Ovary (tissue), 9 donors: ENCODE data around the gene TSN. TPM values are rescaled to one million over a fixed set of nuclear protein-coding genes. Genes with fewer than 3 reads are reported as not detected.

Experiments
- DNase-seq, 5 donors: peaks; one replicate each; pipeline ENCODE4 v3.0.0-alpha.2; 2019 to 2020
- H3K27ac ChIP-seq, 2 donors: fragments of 200-600 bp; one replicate each; pipeline versions ENCODE4 v1.5.1 to v1.8.0; 2019 to 2022
- H3K27me3 ChIP-seq: fragments of 200-600 bp; one replicate; pipeline ENCODE4 v1.8.0; 2022
- H3K36me3 ChIP-seq: fragments of 200-600 bp; sonication (generic); one replicate; pipeline ENCODE4 v1.5.1; 2019
- H3K4me1 ChIP-seq: one replicate; pipeline ENCODE4 v1.8.1; 2013; ENCODE audit warnings: mild to moderate bottlenecking, moderate library complexity; ENCODE audit not compliant: insufficient read depth
- H3K4me3 ChIP-seq: fragments of 200-600 bp; sonication (generic); one replicate; pipeline ENCODE4 v1.5.1; 2017
- H3K9me3 ChIP-seq, 2 donors: fragments of 200-600 bp in 1 of 2; sonication (generic) in 1 of 2; one replicate each; pipeline versions ENCODE4 v1.5.1 to v1.8.1; 2013 to 2019; ENCODE audit warnings: mild to moderate bottlenecking in 1 of 2, moderate library complexity in 1 of 2
- CTCF ChIP-seq, 3 donors: fragments of 450-650 bp in 2 of 3; fragments of 200-600 bp in 1 of 3; IDR thresholded peaks; one replicate each; pipeline versions ENCODE4 v1.5.1 to v1.8.0; 2016 to 2022; ENCODE audit warnings: antibody characterized with exemption in 3 of 3, mild to moderate bottlenecking in 1 of 3
- EP300 ChIP-seq: sonication (generic); formaldehyde crosslinking; IDR thresholded peaks from one replicate; pipeline ENCODE4 v1.6.1; 2017; ENCODE audit warnings: antibody characterized with exemption
- POLR2A ChIP-seq: fragments of 450-650 bp; IDR thresholded peaks from one replicate; pipeline ENCODE4 v1.6.1; 2017; ENCODE audit warnings: antibody characterized with exemption, mild to moderate bottlenecking, moderate library complexity
- WGBS, 3 donors: extraction: QIAGEN DNeasy Blood & Tissue Kit in 1 of 3; methylation state at CpG; one replicate each; pipeline versions ENCODE4 v1.1.5 to v1.1.7; 2013 to 2017; 5-methylcytosine and 5-hydroxymethylcytosine counted together
- intact Hi-C, 4 donors: fragments of 100-400 bp; cut with DNase I; formaldehyde crosslinking; loops; one replicate each; pipeline versions ENCODE4 v1.11.0 to v1.15.1; 2022 to 2023
- polyA plus RNA-seq, 2 donors: library from polyadenylated mRNA; stranded (reverse); fragments of 200-250 nt in 1 of 2; fragments of 350-450 nt in 1 of 2; fragmentation: Illumina TruSeq in 1 of 2; extraction: RNeasy Lipid Tissue Mini Kit (QIAGEN cat#74804) in 1 of 2; gene quantifications; one replicate each; pipeline ENCODE4 v1.2.3, GENCODE V29; 2013 to 2014
- total RNA-seq, 7 donors: library from RNA; depleted of rRNA in 2 of 7; stranded (reverse); fragments of >200 nt in 2 of 7; fragmentation: NEBNext Ultra II Directional in 3 of 7; extraction: Animal tissue kit (Norgen Biotek cat#: 25700) in 3 of 7; gene quantifications; one replicate each; pipeline versions ENCODE4 v1.1.0 to v1.2.4, GENCODE V29; 2016 to 2023
- donor health status: DM: no; HTN: no; CAD: no; lungs with moderate emphysema.
- donor health status: DM: no; HTN: no; CAD: no.
- donor health status: Bipolar disorder and iron deficiency.
- donor health status: DM: yes; HTN: yes; CAD: no.
- donor health status: DM: no; HTN: no; CAD: no.
- donor health status: DM: yes; HTN: yes; CAD: no.

TSN gene
- total and polyA plus RNA-seq, 9 donors: 28.5 to 64.1 (median 51.8) TPM

DNA sequence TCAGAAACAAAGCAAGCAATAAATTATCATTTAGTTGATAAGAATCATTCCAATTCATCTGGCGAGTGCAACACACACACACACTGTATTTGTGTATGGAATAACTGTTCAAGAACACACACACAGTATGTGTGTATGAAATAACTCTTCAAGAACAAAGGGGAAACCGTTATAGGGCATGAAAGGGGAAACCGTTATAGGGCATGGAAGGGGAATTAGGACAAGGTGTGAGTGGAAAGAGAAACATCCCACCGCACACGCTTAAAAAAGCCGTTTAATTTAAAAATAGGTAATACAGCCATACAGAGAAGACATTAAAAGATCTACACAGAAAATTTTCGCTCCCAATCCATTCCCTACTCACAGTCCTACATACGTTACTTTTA is 607 bp upstream of the TSN start:
- no peak overlapping the region for H3K27ac ChIP-seq
- H3K27me3 ChIP-seq: no peaks in the 10 kb centered on the region

GRCh38 chr2:121764681-121765228 is 9.3 kb downstream of the TSN start:
- intact Hi-C loops: no loop called here
- no peaks in the 10 kb centered on the region for H3K36me3 ChIP-seq
- WGBS, 3 donors: 90 to 94% (median 92%) methylated on average over 10 of the region's 10 CpGs

More for the DNA sequence above, 607 bp upstream of the TSN start:
- H3K4me3 ChIP-seq: peak overlapping the region; percentile 99
- 1% methylated on average over 8 of the region's 8 CpGs for WGBS, 3 donors
- no peaks in the 10 kb centered on the region for H3K36me3 ChIP-seq
- DNase-seq: no peak
- H3K4me1 ChIP-seq: peaks cover 3% of the 10 kb centered on the region
- intact Hi-C loops: loop anchor here in 1 of 4 donors (10.0 kb wide), 1 partner anchor 230 kb away; no protein-coding TSS in a partner anchor
- TF ChIP-seq POLR2A (no peak), EP300 (no peak), CTCF (IDR thresholded peaks at IDR 0.05) (no peak)
- no peaks in the 10 kb centered on the region for H3K9me3 ChIP-seq

DNA sequence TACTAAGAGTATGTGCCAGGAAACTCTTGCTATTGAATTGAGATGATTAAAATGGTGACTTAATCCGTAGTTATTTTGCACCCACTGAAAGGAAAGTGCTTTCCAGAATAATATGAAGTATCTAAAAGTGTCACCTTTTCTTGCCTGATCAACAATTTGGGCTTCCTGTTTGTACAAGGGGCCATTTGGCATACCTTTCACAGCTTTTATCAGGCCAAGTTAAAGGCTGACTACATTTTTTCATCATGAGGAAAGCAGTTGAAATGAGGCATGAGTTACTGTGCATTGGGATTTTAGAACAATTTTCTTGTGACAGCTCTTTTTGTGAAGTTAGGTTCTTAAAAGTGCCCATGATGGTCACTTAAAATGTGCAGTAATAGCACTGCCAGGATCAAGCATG is 11.2 kb downstream of the TSN start:
- Histone ChIP-seq H3K27ac (no peak overlapping the region), H3K4me3 (no peak overlapping the region), H3K36me3 (no peaks in the 10 kb centered on the region), H3K27me3 (no peaks in the 10 kb centered on the region), H3K9me3 (no peaks in the 10 kb centered on the region), H3K4me1 (no peaks in the 10 kb centered on the region)
- intact Hi-C loops: no loop called here
- DNase-seq: no peak
- 76 to 92% (median 85%) methylated on average over 1 of the region's 1 CpG for WGBS, 3 donors
- no peak for TF ChIP-seq CTCF (IDR thresholded peaks at IDR 0.05)
- no peak for TF ChIP-seq EP300
- TF ChIP-seq POLR2A: no peak

More at GRCh38 chr2:121764681-121765228, 9.3 kb downstream of the TSN start:
- Histone ChIP-seq H3K27me3 (no peaks in the 10 kb centered on the region), H3K4me1 (no peaks in the 10 kb centered on the region), H3K9me3 (no peaks in the 10 kb centered on the region), H3K4me3 (no peak overlapping the region), H3K27ac (no peak overlapping the region)
- DNase-seq: no peak
- no peak for TF ChIP-seq CTCF (IDR thresholded peaks at IDR 0.05)
- no peak for TF ChIP-seq POLR2A
- TF ChIP-seq EP300: no peak

DNA sequence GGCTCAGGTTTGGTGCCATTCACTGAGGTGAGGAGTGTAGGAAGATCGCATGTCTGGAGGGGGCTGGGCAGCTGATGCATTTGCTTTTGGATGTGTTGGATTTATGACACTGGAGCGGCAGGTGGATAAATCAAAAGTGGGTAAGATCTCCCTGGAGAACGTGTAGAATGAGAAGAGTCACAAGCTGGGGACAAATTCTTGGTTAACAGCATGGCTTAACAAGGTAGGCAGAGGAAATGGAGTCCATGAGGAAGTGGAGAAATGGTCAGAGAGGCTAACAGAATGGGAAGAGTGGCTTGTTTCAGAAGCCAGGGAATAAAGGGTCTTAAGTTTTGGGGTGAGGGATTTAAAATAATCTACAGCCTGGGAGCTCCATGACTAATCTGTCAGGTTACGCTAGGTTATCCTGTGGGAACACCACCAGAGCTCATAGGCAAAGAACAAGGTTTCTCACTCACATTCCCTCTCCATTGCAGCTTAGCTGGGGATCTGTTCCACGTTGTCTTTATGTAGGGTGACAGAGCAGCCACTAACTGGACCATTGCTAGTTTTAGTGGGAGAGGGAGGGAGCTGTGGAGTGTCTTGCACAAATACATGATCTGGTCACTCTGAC is 12.8 kb downstream of the TSN start:
- H3K27me3 ChIP-seq: no peaks in the 10 kb centered on the region
- intact Hi-C loops: no loop called here
- H3K27ac ChIP-seq: no peak overlapping the region
- H3K4me1 ChIP-seq: no peaks in the 10 kb centered on the region
- 79 to 81% (median 81%) methylated on average over 5 of the region's 5 CpGs for WGBS, 3 donors
- no peak for DNase-seq
- TF ChIP-seq EP300 (no peak), CTCF (IDR thresholded peaks at IDR 0.05) (no peak), POLR2A (no peak)
- no peak overlapping the region for H3K4me3 ChIP-seq
- H3K9me3 ChIP-seq: no peaks in the 10 kb centered on the region
- no peaks in the 10 kb centered on the region for H3K36me3 ChIP-seq
